ENCODE data around the gene NID2.

Gene NID2

GRCh38 chr14:52079239-52079959 lies 10.5 kb upstream of the NID2 start:
- DNase-seq = peak; percentile 65

- DNase-seq = no peak
Observed at GRCh38 chr14:52078721-52079120, 9.9 kb upstream of the NID2 start.

- no peak for DNase-seq
Observed at GRCh38 chr14:52078095-52078531, 9.3 kb upstream of the NID2 start.

- no peak for DNase-seq
Observed at GRCh38 chr14:52077256-52077979, 8.6 kb upstream of the NID2 start.

GRCh38 chr14:52076334-52076733 lies 7.5 kb upstream of the NID2 start:
- DNase-seq = no peak

- no peak for DNase-seq
Observed at GRCh38 chr14:52075371-52075770, 6.5 kb upstream of the NID2 start.

- no peak for DNase-seq
Observed at GRCh38 chr14:52073251-52073650, 4.4 kb upstream of the NID2 start.

DNA sequence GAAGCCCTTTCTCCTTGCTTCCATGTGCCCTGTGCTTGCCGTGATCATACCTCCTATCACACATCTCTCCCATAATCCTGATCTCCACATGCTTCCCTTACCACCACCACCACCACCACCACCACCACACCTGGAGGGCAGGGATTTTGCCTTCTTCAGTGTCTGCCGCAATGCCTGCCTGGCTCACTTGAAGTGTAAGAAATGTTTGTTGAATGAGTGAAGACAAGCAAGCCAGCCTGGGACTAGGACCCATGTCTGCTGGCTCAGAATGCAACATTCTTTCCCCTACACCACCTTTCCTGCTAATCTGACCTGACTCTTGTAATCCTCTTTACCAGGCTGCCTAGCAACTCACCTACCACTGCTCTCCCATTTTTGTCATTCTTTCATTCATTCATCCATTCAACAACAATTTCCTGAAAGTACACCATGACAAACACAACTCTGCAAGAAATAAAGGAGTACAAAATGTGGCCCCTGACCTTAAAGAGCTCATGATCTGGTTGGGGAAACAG lies 3.5 kb upstream of the NID2 start:
- no peak for DNase-seq

- DNase-seq = no peak
Observed at GRCh38 chr14:52071675-52072074, 2.8 kb upstream of the NID2 start.

- DNase-seq = no peak
Observed at GRCh38 chr14:52070051-52070431, 1.2 kb upstream of the NID2 start.

DNA sequence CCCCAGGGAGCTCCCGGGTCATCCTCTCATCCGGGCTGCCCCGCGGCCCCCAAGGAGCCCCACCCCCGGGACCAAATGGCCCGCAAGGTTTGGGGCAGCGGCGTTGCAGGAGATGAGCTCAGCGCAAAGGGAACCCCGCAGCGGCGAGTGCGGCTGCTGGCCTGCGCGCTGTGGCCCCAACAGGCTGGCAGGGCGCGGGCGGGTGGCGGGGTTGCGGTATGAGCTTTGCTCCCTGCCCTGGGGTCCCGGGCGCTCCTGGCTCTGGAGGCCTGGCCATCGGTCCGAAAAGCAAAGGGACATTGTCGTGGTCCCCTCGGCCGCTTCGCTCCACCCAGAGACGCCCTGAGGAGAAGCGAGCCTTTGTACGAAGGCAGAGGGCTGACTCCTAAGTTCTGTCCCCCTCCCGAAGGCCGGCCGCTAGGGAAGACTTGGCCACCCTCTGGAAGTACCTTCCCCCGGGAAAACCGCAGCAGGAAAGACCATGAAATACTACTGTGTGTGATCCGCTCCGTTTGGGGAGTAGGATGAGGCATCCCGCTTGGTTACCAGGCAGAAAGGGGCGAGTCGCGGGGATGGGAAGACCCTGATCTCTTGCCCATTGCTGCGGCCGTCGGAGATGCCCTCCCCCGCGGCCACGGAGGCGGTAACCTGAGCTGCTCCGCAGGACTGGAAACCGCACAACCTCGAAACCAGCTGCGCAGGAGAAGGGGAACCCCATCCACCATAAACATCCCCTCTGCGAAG lies 620 bp upstream of the NID2 start:
- no peak for DNase-seq

DNA sequence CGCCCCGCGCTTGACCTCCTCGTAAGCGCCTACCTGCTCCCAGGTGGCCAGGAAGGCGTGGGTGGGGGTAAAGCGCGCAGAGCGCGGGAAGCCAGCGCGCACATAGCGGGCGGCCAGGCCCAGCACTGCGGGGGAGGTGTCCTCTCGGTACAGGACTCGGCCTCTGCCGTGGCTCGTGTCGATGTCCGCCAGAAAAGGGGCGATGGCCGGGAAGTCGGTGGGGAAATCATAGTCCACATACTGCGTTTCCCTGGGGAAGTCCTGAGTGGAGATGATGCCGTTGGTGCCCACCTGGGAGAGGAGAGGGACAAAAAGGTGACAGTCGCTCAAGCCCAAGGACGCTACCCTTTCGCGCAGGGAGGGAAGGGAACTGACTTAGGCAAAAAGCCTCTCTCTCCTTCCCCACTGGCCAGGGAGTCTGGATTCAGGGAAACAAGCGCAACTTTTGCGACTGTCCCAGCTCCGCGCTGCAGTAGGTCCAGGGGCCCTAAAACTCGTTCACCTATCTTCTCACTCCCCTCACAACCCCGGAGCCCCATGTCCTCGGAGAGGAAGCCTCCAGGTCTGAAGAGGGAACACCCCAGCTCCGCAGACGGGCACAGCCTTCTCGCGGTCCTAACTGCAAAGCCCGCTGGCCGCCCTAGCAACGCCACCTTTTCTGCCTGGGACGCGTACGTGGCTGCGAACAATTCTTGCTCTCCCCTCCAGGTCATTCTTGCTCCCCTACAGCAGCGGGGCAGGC lies 815 bp downstream of the NID2 start:
- DNase-seq = no peak

DNA sequence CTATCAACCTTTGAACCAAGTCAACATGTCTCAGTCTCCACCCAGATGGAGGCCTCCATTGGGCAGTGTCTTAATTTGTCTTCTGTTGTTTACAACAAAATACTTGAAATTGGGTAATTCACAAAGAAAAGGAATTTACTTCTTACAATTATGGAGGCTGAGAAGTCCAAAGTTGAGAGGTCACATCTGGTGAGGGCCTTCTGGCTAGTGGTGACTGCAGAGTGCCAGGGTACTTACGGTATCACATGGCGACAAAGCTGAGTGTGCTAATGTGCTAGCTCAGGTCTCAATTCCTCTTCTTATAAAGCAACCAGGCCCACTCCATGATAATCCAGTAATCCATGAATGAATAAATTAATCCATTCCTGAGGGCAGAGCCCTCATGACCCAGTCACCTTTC lies 4.7 kb downstream of the NID2 start:
- DNase-seq = no peak

DNA sequence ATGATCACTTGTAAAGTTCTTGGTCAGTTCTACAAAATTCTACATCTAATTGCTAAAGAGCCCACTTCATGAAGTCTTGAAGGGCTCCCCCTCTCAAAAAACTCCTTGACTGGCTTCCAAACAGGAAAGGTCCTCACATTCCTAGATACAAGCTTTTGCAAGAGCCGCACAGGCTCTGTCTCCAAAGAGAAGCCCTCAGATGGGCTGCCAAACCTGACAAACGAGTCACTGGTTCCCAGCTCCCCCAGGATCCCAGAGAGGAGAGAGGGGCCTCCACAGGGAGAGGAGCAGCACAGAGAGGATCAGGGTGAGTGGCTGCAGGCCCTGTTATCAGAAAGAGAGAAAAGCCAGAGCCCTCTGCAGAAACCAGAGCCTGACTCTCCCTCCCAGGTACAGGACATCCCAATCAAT lies 5.8 kb downstream of the NID2 start:
- no peak for DNase-seq

DNA sequence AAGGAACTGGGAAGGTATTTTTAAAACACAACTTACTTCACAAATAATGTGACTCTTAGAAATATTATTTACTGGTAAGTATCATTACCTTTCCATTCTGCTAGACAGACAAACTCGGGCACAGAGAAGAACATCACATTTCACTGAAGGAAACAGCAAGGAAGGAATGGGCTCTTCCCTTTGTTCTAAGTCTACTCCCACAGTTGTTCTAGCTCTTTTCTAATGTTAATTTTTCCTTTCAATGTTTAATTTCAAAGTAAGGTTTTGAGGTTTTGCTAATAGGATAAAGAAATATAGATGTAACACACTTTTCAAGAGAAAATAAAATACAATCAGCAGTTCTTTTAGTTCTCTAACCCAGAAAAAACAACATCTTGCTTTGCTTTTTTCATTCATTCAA lies 7.0 kb downstream of the NID2 start:
- no peak for DNase-seq

DNA sequence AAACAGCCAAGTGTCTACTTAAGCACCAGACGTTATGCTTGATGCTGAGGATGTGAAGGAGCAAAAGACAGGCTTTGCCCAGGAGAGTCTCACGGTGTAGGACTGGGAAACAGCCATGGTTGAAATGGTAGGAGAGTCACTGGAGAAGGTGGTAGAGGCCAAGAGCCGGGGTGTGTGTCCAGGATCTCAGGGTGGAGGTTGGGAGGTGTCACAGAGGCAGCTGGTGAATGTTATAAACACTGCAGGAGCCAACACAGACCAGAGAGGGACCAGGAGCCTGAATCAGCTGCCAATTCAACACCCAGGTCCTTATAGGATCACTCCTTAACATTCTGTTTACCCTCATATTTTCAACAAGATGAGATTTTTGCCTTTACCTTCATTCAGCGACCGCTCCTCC lies 7.5 kb downstream of the NID2 start:
- no peak for DNase-seq

- no peak for DNase-seq
Observed at GRCh38 chr14:52060080-52060479, 8.8 kb downstream of the NID2 start.

GRCh38 chr14:52059649-52060048 lies 9.2 kb downstream of the NID2 start:
- DNase-seq = no peak

DNA sequence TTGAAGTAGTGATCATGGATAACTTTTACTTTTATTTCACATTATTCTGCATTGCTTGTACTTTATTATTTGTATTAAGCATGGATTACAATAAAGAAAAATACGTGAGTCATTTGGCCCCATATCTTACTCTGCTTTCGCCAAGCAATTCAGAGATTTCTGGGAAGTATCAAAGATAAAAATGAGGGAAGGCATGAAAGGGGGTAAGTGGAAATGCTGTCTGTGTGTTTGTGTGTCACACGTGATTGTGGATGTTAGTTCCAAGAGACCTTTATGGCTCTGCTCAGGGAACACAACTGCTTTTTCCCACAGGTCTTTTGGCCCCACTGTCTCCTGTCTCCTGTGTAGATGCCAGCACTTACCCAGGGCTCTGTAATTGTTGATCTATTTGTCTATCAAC lies 10.5 kb downstream of the NID2 start:
- DNase-seq = no peak

DNA sequence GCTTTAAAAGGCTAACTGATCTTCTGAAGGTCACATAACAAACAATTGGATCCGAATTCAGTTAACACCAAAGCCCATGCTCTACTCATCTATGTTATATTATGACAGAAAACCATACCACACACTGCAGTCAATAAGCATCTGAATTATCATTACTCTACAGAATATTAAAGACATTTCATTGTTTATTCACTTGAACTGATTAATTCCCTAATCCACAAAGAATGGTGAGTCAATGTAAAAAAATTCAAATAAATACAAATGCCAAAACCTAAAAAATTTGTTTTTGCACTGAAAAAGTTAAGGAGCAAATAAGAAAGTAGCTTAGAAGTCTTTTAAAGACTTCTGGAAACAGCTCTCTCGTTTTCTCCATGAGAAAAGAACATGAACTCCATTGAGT lies 13.7 kb downstream of the NID2 start:
- DNase-seq = no peak

GRCh38 chr14:52054678-52055077 lies 14.2 kb downstream of the NID2 start:
- no peak for DNase-seq

- no peak for DNase-seq
Observed at GRCh38 chr14:52053044-52053443, 15.8 kb downstream of the NID2 start.

All from NCI-H226 (cell line).